IPS-NIHi11 (cell line): Measurements from ENCODE around the gene RABGGTA.

Experiments used
- DNase-seq: peaks from one replicate; pipeline ENCODE4 v3.0.0; 2012; ENCODE audit warnings: mixed read lengths, low spot score

The RABGGTA gene, protein sequence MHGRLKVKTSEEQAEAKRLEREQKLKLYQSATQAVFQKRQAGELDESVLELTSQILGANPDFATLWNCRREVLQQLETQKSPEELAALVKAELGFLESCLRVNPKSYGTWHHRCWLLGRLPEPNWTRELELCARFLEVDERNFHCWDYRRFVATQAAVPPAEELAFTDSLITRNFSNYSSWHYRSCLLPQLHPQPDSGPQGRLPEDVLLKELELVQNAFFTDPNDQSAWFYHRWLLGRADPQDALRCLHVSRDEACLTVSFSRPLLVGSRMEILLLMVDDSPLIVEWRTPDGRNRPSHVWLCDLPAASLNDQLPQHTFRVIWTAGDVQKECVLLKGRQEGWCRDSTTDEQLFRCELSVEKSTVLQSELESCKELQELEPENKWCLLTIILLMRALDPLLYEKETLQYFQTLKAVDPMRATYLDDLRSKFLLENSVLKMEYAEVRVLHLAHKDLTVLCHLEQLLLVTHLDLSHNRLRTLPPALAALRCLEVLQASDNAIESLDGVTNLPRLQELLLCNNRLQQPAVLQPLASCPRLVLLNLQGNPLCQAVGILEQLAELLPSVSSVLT

GRCh38 chr14:24271134-24271833 lies at the start of gene RABGGTA:
TSS of gene RABGGTA (minus strand) at chr14:24271597. CDS start at chr14:24271115, 482 bp downstream.
- DNase-seq = peak; percentile 99

- no peak for DNase-seq
Measured at GRCh38 chr14:24317141-24317928, 45.9 kb upstream of the RABGGTA start.

- DNase-seq = no peak
Measured at GRCh38 chr14:24316597-24316950, 45.2 kb upstream of the RABGGTA start.

DNA sequence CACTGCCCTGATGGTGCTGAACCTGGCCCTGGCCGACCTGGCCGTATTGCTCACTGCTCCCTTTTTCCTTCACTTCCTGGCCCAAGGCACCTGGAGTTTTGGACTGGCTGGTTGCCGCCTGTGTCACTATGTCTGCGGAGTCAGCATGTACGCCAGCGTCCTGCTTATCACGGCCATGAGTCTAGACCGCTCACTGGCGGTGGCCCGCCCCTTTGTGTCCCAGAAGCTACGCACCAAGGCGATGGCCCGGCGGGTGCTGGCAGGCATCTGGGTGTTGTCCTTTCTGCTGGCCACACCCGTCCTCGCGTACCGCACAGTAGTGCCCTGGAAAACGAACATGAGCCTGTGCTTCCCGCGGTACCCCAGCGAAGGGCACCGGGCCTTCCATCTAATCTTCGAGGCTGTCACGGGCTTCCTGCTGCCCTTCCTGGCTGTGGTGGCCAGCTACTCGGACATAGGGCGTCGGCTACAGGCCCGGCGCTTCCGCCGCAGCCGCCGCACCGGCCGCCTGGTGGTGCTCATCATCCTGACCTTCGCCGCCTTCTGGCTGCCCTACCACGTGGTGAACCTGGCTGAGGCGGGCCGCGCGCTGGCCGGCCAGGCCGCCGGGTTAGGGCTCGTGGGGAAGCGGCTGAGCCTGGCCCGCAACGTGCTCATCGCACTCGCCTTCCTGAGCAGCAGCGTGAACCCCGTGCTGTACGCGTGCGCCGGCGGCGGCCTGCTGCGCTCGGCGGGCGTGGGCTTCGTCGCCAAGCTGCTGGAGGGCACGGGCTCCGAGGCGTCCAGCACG lies 44.6 kb upstream of the RABGGTA start:
- DNase-seq = peak; percentile 65

DNA sequence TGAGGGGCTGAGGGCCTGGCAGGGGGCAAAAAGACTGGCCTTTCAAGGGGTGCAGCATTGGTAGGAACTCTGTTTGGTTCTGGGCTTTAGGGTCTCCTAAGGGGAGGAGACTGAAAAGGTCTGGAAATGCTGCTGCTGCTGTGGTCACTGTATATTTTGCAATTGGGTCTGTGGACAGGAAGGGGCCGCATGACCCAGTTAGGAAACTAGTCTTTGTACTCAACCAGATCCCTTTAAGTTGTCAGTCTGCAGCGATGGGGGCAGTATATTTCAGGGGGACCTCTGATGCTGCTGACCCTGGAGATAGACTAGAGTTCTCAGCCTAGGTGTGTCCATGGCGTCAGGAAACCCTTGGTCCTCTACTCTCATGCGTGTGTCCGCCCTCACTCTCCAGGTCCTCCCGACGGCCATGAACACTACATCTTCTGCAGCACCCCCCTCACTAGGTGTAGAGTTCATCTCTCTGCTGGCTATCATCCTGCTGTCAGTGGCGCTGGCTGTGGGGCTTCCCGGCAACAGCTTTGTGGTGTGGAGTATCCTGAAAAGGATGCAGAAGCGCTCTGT lies 43.9 kb upstream of the RABGGTA start:
- DNase-seq = no peak

GRCh38 chr14:24314377-24315193 lies 43.2 kb upstream of the RABGGTA start:
- DNase-seq = no peak

GRCh38 chr14:24313913-24314312 lies 42.5 kb upstream of the RABGGTA start:
- no peak for DNase-seq

DNA sequence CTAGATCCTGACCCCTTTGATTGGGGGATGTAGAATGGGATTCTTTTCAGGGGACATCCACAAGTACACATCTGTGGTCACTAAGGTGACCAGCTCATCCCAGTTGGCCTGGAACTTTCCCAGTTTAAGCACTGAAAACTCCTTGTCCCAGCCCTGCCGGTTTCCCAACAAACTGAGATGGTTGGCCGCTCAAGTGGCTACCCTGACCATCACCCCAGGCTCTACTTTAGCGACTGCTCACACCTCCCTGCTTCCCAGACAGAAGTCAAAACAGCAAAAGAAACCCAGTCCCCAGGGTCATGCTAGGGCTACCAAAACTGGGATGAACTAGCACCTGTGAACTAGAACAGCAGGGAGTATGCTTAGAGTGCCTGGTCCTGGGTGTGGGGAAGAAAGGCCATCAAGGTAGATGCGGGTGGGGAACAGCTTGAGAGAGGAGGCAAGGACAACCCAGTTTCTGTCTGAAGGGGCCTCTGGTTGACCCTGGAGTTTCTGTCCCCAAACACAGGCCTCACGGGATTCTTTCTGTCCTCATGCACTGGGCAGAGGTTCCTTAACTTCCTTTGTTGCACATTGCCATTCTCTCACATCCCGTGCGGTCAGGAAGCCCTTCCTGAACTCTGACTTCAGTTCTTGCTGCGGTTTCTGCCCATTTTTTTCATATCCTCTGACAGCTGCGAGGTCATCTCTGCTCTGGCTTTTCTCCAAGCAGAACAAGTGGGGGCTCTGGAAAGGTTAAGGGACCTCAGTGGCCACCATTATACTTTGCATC lies 41.5 kb upstream of the RABGGTA start:
- DNase-seq = no peak

GRCh38 chr14:24311837-24312615 lies 40.6 kb upstream of the RABGGTA start:
- no peak for DNase-seq

- no peak for DNase-seq
Measured at GRCh38 chr14:24310646-24311604, 39.5 kb upstream of the RABGGTA start, which contains the start of gene LTB4R. TSS of gene LTB4R (plus strand) at chr14:24311502. CDS start at chr14:24315652, 4,150 bp downstream.

DNA sequence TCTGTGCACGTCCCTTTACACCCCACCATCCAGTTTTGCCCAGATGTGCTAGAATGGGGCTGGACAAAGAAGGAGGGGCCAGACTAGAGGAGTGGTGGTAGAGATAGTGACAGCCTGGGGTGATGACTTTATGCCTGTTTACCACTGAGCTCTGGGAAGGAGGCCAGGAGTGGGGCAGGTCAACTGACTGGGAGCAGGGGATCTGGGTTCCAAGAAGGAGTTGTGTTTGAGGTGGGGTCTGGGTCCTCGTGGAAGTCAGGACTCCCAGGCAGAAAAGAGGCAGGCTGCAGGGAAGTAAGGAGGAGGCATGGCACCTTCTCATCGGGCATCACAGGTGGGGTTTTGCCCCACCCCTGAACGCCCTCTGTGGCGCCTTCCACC lies 38.9 kb upstream of the RABGGTA start:
- no peak for DNase-seq

- DNase-seq = no peak
Measured at GRCh38 chr14:24309538-24310264, 38.3 kb upstream of the RABGGTA start, which contains the start of gene LTB4R2. TSS of gene LTB4R2 (plus strand) at chr14:24310140. CDS start at chr14:24310665, 525 bp downstream.

DNA sequence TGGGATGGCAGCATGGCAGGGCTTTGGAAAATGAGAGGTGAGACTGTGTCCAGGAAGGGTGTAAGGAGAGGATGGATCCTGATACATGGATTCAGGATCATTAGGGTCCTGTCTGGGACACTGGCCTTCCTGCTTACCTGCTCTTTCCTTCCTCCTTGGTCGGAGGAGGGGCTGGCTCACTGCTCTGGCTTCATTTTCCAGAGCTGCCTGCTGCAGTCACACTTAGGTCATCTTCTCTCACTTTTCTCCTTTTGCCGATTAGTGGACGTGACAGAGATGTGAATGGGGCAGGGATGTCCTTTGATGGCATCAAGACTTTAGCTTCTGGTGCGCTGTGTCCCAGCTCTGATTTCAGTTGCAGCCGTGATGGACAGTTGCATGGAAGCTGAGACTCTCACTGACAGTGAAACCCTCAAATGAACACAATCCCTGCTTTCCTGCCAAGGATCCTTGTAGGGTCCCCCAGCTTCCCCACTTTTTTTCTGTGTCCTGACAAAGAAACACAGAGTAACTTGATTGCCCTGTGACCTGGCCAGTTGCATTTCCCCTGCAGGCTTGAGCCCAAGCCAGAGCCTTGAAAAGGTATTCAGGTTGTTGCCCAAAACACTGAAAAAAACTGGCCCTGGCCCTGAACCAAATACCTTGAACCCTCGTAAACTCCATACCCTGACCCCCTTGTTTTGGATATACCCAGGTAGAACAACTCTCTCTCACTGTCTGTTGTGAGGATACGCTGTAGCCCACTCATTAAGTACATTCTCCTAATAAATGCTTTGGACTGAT lies 37.1 kb upstream of the RABGGTA start:
- no peak for DNase-seq

- DNase-seq = peak; percentile 83
Measured at GRCh38 chr14:24307575-24308341, 36.4 kb upstream of the RABGGTA start, which contains the start of gene CIDEB. TSS of gene CIDEB (minus strand) at chr14:24307977. CDS start at chr14:24307858, 119 bp downstream.

GRCh38 chr14:24307156-24307574 lies 35.8 kb upstream of the RABGGTA start:
- DNase-seq = no peak
